Gastrocnemius medialis (tissue), 4 donors: Measurements from ENCODE around the gene RIC8B.

ENCODE experiments used
- CTCF ChIP-seq, 5 experiments: fragments of 450-650 bp in 3 of 5; fragments of 200-600 bp in 2 of 5; sonication (generic) in 2 of 5; IDR thresholded peaks in 4 of 5; conservative IDR thresholded peaks in 1 of 5; 1 replicate in 4 of 5; 2 replicates in 1 of 5; pipeline ENCODE4 v1.5.1; 2016 to 2019; ENCODE audit warnings: antibody characterized with exemption in 5 of 5, mild to moderate bottlenecking in 3 of 5, moderate library complexity in 3 of 5
- POLR2A ChIP-seq, 2 donors: fragments of 450-650 bp; IDR thresholded peaks; one replicate each; pipeline ENCODE4 v1.6.1; 2017; ENCODE audit warnings: antibody characterized with exemption in 2 of 2, mild to moderate bottlenecking in 2 of 2, moderate library complexity in 2 of 2

- TF ChIP-seq CTCF (IDR thresholded peaks at IDR 0.05 in 4 of 5, conservative IDR thresholded peaks at IDR 0.05 in 1 of 5), result no peak
- no peak for TF ChIP-seq POLR2A (IDR thresholded peaks at IDR 0.05)
Observed at GRCh38 chr12:106907846-106908245, 133.4 kb downstream of the RIC8B start.
